ENCODE measurements around the gene MAP3K12. TPM values are rescaled to one million over a fixed set of nuclear protein-coding genes. Genes with fewer than 3 reads are reported as not detected.

Gene MAP3K12
- total and polyA plus RNA-seq, 2 experiments from 2014 or later: 6.6 to 17.9 TPM

DNA sequence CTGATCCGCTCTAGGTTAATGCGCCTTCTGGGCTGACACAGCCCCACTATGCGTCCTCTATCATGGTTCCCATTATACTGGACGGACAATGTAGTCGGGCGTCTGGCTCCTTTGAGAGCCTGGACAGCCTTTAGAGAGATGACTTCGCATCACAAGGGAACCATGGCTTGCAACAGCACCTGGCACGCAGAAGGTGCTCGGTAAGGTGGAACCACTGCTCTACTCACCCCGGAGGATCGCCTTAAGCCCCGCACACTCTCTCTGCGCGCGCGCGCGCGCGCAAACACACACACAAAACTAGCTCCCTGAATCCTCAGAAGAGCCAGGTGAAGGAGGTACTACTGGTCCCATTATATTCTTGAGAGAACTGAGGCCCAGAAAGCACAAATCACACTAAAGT, 7.1 kb downstream of the MAP3K12 start (continued):
- no peak for TF ChIP-seq JUNB (IDR thresholded peaks at IDR 0.05; ENCODE audit: unreplicated experiment)
- no peak for TF ChIP-seq STAT1 (IDR thresholded peaks at IDR 0.05; ENCODE audit: unreplicated experiment)

DNA sequence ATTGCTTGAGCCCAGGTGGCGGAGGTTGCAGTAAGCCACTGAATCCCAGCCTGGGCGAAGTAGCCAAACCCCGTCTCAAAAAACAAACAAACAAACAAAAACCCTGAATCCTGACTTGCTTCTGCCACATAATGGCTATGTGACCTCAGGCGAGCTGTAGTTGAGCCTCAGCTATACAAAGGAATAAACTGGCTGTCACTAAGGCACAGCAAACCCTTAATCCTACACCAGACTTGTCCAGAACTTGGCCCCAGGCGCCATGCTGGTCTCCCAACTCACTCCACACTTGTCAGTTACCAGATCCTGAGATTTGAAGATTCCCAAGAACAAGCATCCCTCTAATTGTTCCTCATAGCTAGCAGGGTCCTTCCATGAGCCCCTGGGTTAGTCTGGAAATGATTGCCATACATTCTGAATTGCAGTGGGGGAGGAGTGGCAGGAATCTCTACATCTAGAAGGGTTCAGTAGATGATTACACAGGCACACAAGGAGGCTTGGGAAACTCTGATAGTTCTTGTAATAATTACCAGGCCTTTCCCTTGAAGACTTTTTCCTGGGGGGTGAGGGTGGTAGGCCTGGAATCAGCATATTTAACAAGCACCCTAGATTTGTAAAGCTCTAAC, 9.9 kb downstream of the MAP3K12 start:
- no peaks in the 10 kb centered on the region; the same call in 1 of the 2 replicates for H3K79me2 ChIP-seq (replicated peaks; ENCODE audit: insufficient read depth)
- peaks cover 17% of the 10 kb centered on the region for H3K4me1 ChIP-seq (ENCODE audit: insufficient read depth)
- peaks cover 27% of the 10 kb centered on the region for H3K36me3 Mint-ChIP-seq (ENCODE audit: low read depth)
- no peak overlapping the region for H3K4me2 ChIP-seq
- no peak overlapping the region for H3K27ac Mint-ChIP-seq
- no peaks in the 10 kb centered on the region for H3K9me2 ChIP-seq (ENCODE audit: insufficient read depth)
- peaks cover 4% of the 10 kb centered on the region; the same call in 1 of the 2 replicates for H3K36me3 ChIP-seq (ENCODE audit: insufficient read depth)
- no peak overlapping the region for H2AFZ ChIP-seq
- peaks cover 21% of the 10 kb centered on the region for H3K4me1 Mint-ChIP-seq
- no peaks in the 10 kb centered on the region for H3K27me3 ChIP-seq (ENCODE audit: insufficient read depth)
- H3K9me3 Mint-ChIP-seq: no peaks in the 10 kb centered on the region; the same call in 2 of the 3 replicates
- H3K4me3 Mint-ChIP-seq: no peak overlapping the region
- DNase-seq (ENCODE audit: low spot score): no peak
- ATAC-seq: no peak
- peaks cover 20% of the 10 kb centered on the region for H3K27me3 Mint-ChIP-seq (ENCODE audit: insufficient read depth, low read depth, poor library complexity)
- peaks cover 10% of the 10 kb centered on the region for H3F3A ChIP-seq (replicated peaks; ENCODE audit: low read depth)
- H3K27ac ChIP-seq (ENCODE audit: low read depth): no peak overlapping the region
- H4K20me1 ChIP-seq (replicated peaks; ENCODE audit: insufficient read depth): peaks cover 17% of the 10 kb centered on the region
- H3K4me3 ChIP-seq: no peak overlapping the region
- TF ChIP-seq NANOG (IDR thresholded peaks at IDR 0.05; ENCODE audit: borderline replicate concordance): no peak
- TF ChIP-seq ZNF331 (CRISPR knock-in tag; IDR thresholded peaks at IDR 0.05; ENCODE audit: low read depth): no peak
- TF ChIP-seq ZNF114 (CRISPR knock-in tag; IDR thresholded peaks at IDR 0.05): no peak
- no peak for TF ChIP-seq STAT1 (IDR thresholded peaks at IDR 0.05; ENCODE audit: unreplicated experiment)
- TF ChIP-seq, protein P1, sequence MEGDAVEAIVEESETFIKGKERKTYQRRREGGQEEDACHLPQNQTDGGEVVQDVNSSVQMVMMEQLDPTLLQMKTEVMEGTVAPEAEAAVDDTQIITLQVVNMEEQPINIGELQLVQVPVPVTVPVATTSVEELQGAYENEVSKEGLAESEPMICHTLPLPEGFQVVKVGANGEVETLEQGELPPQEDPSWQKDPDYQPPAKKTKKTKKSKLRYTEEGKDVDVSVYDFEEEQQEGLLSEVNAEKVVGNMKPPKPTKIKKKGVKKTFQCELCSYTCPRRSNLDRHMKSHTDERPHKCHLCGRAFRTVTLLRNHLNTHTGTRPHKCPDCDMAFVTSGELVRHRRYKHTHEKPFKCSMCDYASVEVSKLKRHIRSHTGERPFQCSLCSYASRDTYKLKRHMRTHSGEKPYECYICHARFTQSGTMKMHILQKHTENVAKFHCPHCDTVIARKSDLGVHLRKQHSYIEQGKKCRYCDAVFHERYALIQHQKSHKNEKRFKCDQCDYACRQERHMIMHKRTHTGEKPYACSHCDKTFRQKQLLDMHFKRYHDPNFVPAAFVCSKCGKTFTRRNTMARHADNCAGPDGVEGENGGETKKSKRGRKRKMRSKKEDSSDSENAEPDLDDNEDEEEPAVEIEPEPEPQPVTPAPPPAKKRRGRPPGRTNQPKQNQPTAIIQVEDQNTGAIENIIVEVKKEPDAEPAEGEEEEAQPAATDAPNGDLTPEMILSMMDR (conservative IDR thresholded peaks at IDR 0.05; ENCODE audit: low read depth in 2 of 2): no peak
- TF ChIP-seq, protein P2, sequence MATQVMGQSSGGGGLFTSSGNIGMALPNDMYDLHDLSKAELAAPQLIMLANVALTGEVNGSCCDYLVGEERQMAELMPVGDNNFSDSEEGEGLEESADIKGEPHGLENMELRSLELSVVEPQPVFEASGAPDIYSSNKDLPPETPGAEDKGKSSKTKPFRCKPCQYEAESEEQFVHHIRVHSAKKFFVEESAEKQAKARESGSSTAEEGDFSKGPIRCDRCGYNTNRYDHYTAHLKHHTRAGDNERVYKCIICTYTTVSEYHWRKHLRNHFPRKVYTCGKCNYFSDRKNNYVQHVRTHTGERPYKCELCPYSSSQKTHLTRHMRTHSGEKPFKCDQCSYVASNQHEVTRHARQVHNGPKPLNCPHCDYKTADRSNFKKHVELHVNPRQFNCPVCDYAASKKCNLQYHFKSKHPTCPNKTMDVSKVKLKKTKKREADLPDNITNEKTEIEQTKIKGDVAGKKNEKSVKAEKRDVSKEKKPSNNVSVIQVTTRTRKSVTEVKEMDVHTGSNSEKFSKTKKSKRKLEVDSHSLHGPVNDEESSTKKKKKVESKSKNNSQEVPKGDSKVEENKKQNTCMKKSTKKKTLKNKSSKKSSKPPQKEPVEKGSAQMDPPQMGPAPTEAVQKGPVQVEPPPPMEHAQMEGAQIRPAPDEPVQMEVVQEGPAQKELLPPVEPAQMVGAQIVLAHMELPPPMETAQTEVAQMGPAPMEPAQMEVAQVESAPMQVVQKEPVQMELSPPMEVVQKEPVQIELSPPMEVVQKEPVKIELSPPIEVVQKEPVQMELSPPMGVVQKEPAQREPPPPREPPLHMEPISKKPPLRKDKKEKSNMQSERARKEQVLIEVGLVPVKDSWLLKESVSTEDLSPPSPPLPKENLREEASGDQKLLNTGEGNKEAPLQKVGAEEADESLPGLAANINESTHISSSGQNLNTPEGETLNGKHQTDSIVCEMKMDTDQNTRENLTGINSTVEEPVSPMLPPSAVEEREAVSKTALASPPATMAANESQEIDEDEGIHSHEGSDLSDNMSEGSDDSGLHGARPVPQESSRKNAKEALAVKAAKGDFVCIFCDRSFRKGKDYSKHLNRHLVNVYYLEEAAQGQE (IDR thresholded peaks at IDR 0.05; ENCODE audit: unreplicated experiment): no peak
- TF ChIP-seq EZH2 (IDR thresholded peaks at IDR 0.05; ENCODE audit: low read depth, unreplicated experiment): no peak
- TF ChIP-seq CREB1 (CRISPR knock-in tag; IDR thresholded peaks at IDR 0.05; ENCODE audit: low read depth): no peak
- TF ChIP-seq, protein P3, sequence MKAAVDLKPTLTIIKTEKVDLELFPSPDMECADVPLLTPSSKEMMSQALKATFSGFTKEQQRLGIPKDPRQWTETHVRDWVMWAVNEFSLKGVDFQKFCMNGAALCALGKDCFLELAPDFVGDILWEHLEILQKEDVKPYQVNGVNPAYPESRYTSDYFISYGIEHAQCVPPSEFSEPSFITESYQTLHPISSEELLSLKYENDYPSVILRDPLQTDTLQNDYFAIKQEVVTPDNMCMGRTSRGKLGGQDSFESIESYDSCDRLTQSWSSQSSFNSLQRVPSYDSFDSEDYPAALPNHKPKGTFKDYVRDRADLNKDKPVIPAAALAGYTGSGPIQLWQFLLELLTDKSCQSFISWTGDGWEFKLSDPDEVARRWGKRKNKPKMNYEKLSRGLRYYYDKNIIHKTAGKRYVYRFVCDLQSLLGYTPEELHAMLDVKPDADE (IDR thresholded peaks at IDR 0.05): no peak
- no peak for TF ChIP-seq JUNB (IDR thresholded peaks at IDR 0.05; ENCODE audit: unreplicated experiment)
- no peak for TF ChIP-seq EZH2phosphoT487 (IDR thresholded peaks at IDR 0.05; ENCODE audit: unreplicated experiment)
- no peak for TF ChIP-seq POLR2AphosphoS5 (IDR thresholded peaks at IDR 0.05; ENCODE audit: low read depth)

All from GM23338 (cell line).